Fibroblast of villous mesenchyme (primary cell): ENCODE data around the gene RGS9BP. TPM values are rescaled to one million over a fixed set of nuclear protein-coding genes. Genes with fewer than 3 reads are reported as not detected.

Source experiments
- DNase-seq: peaks from one replicate; pipeline ENCODE4 v3.0.0-alpha.2; 2010; ENCODE audit warnings: low read depth
- H3K4me3 ChIP-seq: 2 replicates; pipeline ENCODE4 v1.5.1; 2011; ENCODE audit warnings: low read depth, mild to moderate bottlenecking, low read length
- total RNA-seq: library from RNA; depleted of rRNA; stranded (reverse); fragments of >200 nt; gene quantifications from 2 replicates; pipeline ENCODE4 v1.2.3, GENCODE V29; 2012
- TF ChIP-seq, protein P1 (sequence below): IDR thresholded peaks from 2 replicates; pipeline ENCODE4 v1.5.1; 2012; ENCODE audit warnings: low read depth, mild to moderate bottlenecking, low read length; ENCODE audit not compliant: insufficient read depth

The RGS9BP gene
- total RNA-seq, 1 donor, result 0.86 TPM

DNA sequence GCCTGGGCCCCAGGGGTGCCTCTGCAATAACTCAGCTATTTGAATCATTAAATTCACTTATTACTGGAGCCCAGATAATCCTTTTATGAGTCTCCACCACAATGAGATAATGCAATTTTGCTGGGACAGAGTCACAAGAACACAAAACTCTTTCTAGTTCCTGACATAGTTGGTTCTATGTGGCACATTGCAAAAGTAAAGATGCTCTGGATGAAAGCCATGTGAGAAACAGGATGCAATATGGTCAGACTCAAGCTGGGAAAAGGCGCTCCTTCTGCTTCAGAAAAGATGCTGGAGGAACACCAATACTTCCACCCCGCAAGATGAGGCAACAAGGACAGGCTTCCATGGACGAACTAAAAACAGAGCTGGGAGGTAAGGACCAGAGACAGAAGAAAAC is 6.3 kb upstream of the RGS9BP start:
- H3K4me3 ChIP-seq, result no peak overlapping the region
- DNase-seq, result peak; percentile 23
- TF ChIP-seq, protein P1, sequence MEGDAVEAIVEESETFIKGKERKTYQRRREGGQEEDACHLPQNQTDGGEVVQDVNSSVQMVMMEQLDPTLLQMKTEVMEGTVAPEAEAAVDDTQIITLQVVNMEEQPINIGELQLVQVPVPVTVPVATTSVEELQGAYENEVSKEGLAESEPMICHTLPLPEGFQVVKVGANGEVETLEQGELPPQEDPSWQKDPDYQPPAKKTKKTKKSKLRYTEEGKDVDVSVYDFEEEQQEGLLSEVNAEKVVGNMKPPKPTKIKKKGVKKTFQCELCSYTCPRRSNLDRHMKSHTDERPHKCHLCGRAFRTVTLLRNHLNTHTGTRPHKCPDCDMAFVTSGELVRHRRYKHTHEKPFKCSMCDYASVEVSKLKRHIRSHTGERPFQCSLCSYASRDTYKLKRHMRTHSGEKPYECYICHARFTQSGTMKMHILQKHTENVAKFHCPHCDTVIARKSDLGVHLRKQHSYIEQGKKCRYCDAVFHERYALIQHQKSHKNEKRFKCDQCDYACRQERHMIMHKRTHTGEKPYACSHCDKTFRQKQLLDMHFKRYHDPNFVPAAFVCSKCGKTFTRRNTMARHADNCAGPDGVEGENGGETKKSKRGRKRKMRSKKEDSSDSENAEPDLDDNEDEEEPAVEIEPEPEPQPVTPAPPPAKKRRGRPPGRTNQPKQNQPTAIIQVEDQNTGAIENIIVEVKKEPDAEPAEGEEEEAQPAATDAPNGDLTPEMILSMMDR, result no peak

DNA sequence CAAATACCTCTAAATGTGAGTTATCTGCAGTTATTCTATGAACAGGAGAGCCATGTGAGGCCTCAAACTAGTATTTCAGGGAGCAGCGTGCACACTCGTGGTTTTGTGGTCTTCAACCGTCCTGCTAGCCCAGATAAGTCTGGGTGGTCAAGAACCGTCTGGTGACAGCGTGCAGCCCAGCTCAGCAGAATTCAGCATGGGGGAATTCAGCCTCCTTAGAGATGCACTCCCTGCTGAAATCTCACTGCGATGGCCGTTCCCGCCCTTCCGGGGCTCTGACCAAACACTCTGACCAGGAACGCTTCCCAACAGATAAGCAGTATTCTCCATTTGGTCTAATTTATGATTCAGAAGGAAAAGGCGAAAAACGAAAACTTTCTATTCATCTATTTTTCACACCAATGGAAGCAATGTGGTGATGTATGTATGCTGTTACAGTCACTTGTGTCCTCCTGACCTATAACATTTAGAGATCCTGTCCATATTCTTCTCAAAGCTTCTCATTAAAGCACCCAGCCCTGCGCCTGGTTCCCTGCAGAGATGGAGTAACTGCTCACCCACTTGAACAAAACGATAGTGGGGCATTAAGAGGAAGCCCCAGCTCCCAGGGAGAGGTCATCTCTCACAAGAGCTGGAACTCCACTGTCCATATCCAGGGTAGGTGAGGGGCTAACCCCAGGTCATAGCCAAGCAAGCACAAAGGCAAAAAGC is 3.6 kb upstream of the RGS9BP start:
- TF ChIP-seq, protein P1, result no peak
- H3K4me3 ChIP-seq, result no peak overlapping the region
- peak; percentile 60 for DNase-seq

DNA sequence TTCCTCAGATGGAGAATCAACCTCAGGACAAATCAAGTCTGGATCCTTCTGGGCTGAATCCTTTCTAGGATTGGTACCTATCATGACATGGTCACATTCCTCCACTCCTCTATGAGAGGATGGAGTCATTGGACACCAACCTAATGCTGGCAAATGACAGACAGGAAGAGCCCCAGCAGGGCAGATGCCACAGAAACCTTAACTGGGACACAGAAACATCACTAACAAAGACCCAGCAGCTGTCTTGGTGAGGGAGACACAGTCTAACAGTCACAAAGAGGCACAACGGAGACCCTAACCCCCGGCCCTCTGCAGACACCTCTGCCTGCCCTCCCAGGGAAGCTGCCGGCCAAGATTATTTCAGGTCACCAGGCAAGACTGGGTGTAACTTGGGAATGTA is 2.8 kb upstream of the RGS9BP start:
- no peak for DNase-seq
- TF ChIP-seq, protein P1, result no peak
- H3K4me3 ChIP-seq, result no peak overlapping the region

DNA sequence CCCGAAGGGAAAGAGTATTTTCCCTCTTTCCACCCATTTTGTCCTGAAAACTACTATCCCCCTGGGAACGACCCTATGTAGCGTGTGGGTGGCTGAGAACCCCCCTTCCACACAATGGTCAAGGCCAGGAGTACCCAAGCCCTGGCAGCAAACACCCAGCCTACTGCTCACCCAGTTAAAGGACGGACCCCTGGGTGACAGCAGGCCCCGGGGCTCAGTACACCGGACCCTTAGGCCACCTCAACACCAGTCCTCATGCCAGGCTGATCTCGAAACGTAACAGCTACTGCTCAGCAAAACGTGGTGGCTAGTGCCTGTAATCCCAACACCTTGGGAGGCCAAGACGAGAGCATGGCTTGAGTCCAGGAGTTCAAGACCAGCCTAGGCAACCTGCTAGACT is 2.1 kb upstream of the RGS9BP start:
- peak overlapping the region; percentile 93 for H3K4me3 ChIP-seq
- no peak for DNase-seq
- TF ChIP-seq, protein P1, result no peak

DNA sequence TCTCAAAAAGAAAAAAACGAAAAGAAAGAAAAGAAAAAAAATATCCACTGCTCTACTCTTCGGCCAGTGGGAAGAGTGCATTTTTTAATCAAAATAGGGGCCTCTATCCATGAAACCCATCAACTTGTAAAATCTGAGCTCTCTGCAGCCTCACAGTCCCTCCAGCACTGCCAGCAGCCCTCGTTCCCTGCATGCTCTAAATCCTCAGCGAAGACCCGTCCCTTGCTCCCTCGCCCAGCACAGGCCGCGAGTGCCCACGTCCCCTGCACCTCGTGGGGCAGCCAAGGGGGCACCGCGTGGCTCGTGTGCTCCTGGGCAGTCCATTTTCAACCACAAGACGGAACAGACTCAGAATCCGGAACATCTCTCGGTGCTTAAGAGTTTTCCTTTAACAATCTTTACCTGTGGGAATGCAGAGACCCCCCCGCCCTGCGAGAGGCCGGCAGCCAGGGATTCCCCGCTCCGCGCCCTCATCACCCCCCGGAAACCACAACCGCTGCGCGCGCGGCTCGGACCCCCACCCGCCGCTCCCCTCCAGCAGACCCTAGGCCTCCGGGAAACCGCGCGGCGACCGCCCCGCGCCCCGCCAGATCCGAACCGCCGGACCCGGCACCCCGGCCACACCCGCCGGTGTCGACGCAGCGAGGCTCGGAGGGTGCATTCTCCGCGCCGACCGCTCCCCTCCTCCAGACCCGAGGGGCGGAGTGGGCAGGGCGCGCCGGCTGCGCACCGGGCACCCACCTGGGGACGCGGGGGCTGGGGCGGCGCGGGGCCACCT is 1.3 kb upstream of the RGS9BP start:
- TF ChIP-seq, protein P1, result no peak
- no peak for DNase-seq

DNA sequence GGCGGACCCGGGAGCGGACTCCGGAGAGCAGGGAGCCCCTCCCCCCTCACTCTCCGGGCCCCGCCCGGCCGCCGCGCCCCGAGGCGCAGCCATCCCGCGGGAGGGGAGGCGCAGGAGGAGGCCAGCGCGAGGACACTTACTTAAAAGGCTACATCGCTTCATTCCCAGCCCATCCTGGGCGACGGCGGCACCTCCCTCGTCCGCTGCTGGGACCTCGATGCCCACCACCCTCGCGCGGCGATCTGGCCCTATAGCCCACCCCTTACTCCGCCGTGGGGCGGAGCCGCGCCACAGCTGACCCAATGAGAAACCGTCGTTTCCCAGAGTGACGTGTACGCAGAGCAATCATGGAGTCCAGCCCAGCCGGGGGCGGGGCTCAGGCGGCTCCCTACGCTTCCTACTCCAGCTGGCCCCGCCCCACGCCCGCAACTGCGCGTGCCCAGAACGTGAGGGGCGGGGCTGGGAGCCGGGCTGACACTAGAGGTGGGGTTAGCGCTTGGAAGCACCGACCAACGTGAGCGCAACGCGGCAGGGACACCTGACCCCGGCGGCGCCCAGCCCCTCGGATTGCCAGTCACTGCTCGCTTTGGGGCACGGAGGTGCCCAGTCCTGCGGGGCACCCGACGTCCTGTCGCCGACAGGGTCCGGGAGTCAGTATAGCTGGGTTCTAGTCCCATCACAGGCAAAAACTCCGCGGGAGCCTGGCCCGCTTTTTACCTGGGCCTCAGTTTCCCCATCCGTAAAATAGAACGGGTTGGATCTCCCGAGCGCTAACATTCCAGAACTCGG is 523 bp upstream of the RGS9BP start, which contains the start of gene ANKRD27:
Gene ANKRD27 (minus strand): TSS at position 250 of the 789 bp plus-strand sequence. CDS start 16,165 bp downstream, outside the sequence.
- H3K4me3 ChIP-seq, result peak within 1 kb of the TSS; percentile 93
- TF ChIP-seq, protein P1, result no peak
- DNase-seq, result peak; percentile 98

More for the DNA sequence above, 1.3 kb upstream of the RGS9BP start:
- peak overlapping the region; percentile 93 for H3K4me3 ChIP-seq
